Thyroid gland (tissue), 4 donors: ENCODE results near the gene DOK6.

Experiments used
- CTCF ChIP-seq, 6 experiments: fragments of 200-600 bp in 3 of 6; fragments of 450-650 bp in 3 of 6; sonication (generic) in 3 of 6; IDR thresholded peaks; one replicate each; pipeline ENCODE4 v1.5.1; 2016 to 2019; ENCODE audit warnings: antibody characterized with exemption in 6 of 6, mild to moderate bottlenecking in 2 of 6, inconsistent platforms in 1 of 6, moderate library complexity in 1 of 6
- POLR2A ChIP-seq, 2 donors: fragments of 450-650 bp; IDR thresholded peaks; one replicate each; pipeline ENCODE4 v1.6.1; 2017; ENCODE audit warnings: antibody characterized with exemption in 2 of 2, mild to moderate bottlenecking in 2 of 2, moderate library complexity in 1 of 2

- no peak for TF ChIP-seq CTCF (IDR thresholded peaks at IDR 0.05)
- TF ChIP-seq POLR2A (IDR thresholded peaks at IDR 0.05) = no peak
Observed at GRCh38 chr18:69529151-69529550, 128.5 kb downstream of the DOK6 start.
